DOHH2 (cell line): ENCODE data around the gene ETS2.

Source experiments
- H3F3A ChIP-seq: fragments of 200-600 bp; sonication (generic), shearing (Covaris generic); 2 replicates; pipeline ENCODE4 v1.6.0; 2016; ENCODE audit warnings: antibody characterized with exemption, mild to moderate bottlenecking; ENCODE audit not compliant: control insufficient read depth, insufficient read depth
- H3K27ac ChIP-seq: fragments of 200-600 bp; sonication (generic); 2 replicates; pipeline ENCODE4 v1.5.1; 2014; ENCODE audit warnings: low read depth, mild to moderate bottlenecking, low read length, moderate library complexity
- H3K27me3 ChIP-seq: fragments of 200-600 bp; sonication (generic); 2 replicates; pipeline ENCODE4 v1.6.1; 2014; ENCODE audit warnings: mild to moderate bottlenecking, low read length, mixed read lengths; ENCODE audit not compliant: control insufficient read depth
- H3K36me3 ChIP-seq: fragments of 200-600 bp; sonication (generic); 2 replicates; pipeline ENCODE4 v1.6.1; 2014; ENCODE audit warnings: mild to moderate bottlenecking, low read length, moderate library complexity, mixed read lengths; ENCODE audit not compliant: control insufficient read depth
- H3K4me1 ChIP-seq: fragments of 200-600 bp; sonication (generic); 2 replicates; pipeline ENCODE4 v1.6.1; 2014; ENCODE audit warnings: mild to moderate bottlenecking, low read length, mixed read lengths; ENCODE audit not compliant: control insufficient read depth
- H3K4me2 ChIP-seq: fragments of 200-600 bp; sonication (generic); 2 replicates; pipeline ENCODE4 v1.6.0; 2014; ENCODE audit warnings: mild to moderate bottlenecking, low read length, moderate library complexity
- H3K4me3 ChIP-seq: fragments of 200-600 bp; sonication (generic); 2 replicates; pipeline ENCODE4 v1.5.1; 2014; ENCODE audit warnings: mild to moderate bottlenecking, low read length, mixed read lengths
- H3K79me2 ChIP-seq: fragments of 200-600 bp; sonication (generic); 2 replicates; pipeline ENCODE4 v1.6.1; 2014; ENCODE audit warnings: mild to moderate bottlenecking, low read length, mixed read lengths; ENCODE audit not compliant: control insufficient read depth
- H3K9me2 ChIP-seq: fragments of 200-600 bp; sonication (generic); replicated peaks from 2 replicates; pipeline ENCODE4 v1.6.1; 2014; ENCODE audit warnings: mild to moderate bottlenecking, low read length, mixed read lengths; ENCODE audit not compliant: control insufficient read depth
- H3K9me3 ChIP-seq: fragments of 200-600 bp; sonication (generic); 2 replicates; pipeline ENCODE4 v1.6.1; 2014; ENCODE audit warnings: antibody characterized with exemption, low read length, mixed read lengths; ENCODE audit not compliant: control insufficient read depth, insufficient read depth
- H4K20me1 ChIP-seq: fragments of 200-600 bp; sonication (generic); 2 replicates; pipeline ENCODE4 v1.6.0; 2014; ENCODE audit warnings: low read depth, mild to moderate bottlenecking, antibody characterized with exemption, low read length, moderate library complexity; ENCODE audit not compliant: control insufficient read depth, insufficient read depth
- EZH2phosphoT487 ChIP-seq: fragments of 200-600 bp; sonication (generic); IDR thresholded peaks from 2 replicates; pipeline ENCODE4 v1.6.1; 2017; ENCODE audit warnings: borderline replicate concordance, mild to moderate bottlenecking, antibody characterized with exemption, low read length, moderate library complexity, mixed read lengths
- TF ChIP-seq, protein P1 (sequence below): fragments of 200-600 bp; sonication (generic); IDR thresholded peaks from one replicate; pipeline ENCODE4 v1.5.1; 2014; ENCODE audit warnings: antibody characterized with exemption, mild to moderate bottlenecking, low read depth, low read length; ENCODE audit not compliant: poor library complexity, severe bottlenecking

ETS2 gene

DNA sequence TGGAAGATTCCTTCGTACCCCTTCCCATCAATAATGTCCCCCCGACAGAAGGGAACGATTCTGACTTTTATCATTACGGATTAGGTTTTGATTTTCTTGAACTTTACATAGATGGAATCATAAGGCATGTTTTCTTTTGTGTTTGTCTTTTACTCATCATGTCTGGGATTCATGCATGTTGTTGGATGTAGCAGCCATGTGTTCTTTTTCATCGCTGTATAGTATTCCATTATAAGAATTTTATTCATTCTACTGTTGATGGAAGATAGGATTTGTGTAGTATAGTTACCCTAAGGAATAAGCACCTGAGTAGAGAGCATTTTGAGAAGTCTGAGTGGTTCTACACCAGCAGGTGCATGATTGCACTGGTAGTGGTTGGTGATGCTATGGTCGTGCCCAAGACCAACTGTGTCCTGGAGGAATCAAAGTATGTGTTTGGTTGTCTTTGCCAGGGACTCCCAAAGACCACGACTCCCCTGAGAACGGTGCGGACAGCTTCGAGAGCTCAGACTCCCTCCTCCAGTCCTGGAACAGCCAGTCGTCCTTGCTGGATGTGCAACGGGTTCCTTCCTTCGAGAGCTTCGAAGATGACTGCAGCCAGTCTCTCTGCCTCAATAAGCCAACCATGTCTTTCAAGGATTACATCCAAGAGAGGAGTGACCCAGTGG, 13.5 kb downstream of the ETS2 start:
- no peaks in the 10 kb centered on the region for H4K20me1 ChIP-seq
- no peaks in the 10 kb centered on the region for H3K9me3 ChIP-seq
- H3K4me3 ChIP-seq, result no peak overlapping the region
- H3F3A ChIP-seq, result peaks cover 13% of the 10 kb centered on the region; the same call in 1 of the 2 replicates
- peaks cover 7% of the 10 kb centered on the region for H3K4me1 ChIP-seq
- no peaks in the 10 kb centered on the region for H3K9me2 ChIP-seq
- no peak overlapping the region for H3K4me2 ChIP-seq
- H3K36me3 ChIP-seq, result peaks cover 96% of the 10 kb centered on the region
- no peaks in the 10 kb centered on the region for H3K27me3 ChIP-seq
- peaks cover 14% of the 10 kb centered on the region for H3K79me2 ChIP-seq
- TF ChIP-seq, protein P1, sequence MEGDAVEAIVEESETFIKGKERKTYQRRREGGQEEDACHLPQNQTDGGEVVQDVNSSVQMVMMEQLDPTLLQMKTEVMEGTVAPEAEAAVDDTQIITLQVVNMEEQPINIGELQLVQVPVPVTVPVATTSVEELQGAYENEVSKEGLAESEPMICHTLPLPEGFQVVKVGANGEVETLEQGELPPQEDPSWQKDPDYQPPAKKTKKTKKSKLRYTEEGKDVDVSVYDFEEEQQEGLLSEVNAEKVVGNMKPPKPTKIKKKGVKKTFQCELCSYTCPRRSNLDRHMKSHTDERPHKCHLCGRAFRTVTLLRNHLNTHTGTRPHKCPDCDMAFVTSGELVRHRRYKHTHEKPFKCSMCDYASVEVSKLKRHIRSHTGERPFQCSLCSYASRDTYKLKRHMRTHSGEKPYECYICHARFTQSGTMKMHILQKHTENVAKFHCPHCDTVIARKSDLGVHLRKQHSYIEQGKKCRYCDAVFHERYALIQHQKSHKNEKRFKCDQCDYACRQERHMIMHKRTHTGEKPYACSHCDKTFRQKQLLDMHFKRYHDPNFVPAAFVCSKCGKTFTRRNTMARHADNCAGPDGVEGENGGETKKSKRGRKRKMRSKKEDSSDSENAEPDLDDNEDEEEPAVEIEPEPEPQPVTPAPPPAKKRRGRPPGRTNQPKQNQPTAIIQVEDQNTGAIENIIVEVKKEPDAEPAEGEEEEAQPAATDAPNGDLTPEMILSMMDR, result no peak
- no peak for TF ChIP-seq EZH2phosphoT487
- H3K27ac ChIP-seq, result no peak overlapping the region

DNA sequence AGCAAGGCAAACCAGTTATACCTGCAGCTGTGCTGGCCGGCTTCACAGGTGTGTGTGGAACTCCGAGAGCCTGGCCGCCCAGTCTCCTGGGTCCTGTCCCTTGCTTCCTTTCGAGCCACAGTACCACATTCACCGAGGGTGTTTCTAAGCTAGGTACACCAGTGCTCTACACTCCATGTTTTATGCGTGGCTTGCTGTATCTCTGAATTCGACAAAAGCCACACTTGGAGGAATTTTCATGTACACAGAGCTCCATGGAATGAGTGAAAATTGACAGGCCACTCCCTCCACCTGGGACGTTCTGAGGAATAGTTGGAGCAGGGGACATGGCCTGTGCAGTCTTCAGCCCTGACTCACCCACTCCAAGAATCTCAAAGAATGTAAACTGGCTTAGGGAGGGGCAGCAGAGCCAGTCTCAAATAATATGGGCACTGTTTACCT, 14.0 kb downstream of the ETS2 start:
- no peak overlapping the region for H3K4me3 ChIP-seq
- peaks cover 16% of the 10 kb centered on the region; the same call in 1 of the 2 replicates for H3F3A ChIP-seq
- no peak overlapping the region for H3K4me2 ChIP-seq
- peaks cover 7% of the 10 kb centered on the region for H3K4me1 ChIP-seq
- peaks cover 96% of the 10 kb centered on the region for H3K36me3 ChIP-seq
- no peaks in the 10 kb centered on the region for H4K20me1 ChIP-seq
- no peaks in the 10 kb centered on the region for H3K9me2 ChIP-seq
- H3K79me2 ChIP-seq, result peaks cover 9% of the 10 kb centered on the region
- no peak overlapping the region for H3K27ac ChIP-seq
- no peaks in the 10 kb centered on the region for H3K9me3 ChIP-seq
- no peaks in the 10 kb centered on the region for H3K27me3 ChIP-seq
- TF ChIP-seq EZH2phosphoT487, result no peak
- TF ChIP-seq, protein P1, result no peak

DNA sequence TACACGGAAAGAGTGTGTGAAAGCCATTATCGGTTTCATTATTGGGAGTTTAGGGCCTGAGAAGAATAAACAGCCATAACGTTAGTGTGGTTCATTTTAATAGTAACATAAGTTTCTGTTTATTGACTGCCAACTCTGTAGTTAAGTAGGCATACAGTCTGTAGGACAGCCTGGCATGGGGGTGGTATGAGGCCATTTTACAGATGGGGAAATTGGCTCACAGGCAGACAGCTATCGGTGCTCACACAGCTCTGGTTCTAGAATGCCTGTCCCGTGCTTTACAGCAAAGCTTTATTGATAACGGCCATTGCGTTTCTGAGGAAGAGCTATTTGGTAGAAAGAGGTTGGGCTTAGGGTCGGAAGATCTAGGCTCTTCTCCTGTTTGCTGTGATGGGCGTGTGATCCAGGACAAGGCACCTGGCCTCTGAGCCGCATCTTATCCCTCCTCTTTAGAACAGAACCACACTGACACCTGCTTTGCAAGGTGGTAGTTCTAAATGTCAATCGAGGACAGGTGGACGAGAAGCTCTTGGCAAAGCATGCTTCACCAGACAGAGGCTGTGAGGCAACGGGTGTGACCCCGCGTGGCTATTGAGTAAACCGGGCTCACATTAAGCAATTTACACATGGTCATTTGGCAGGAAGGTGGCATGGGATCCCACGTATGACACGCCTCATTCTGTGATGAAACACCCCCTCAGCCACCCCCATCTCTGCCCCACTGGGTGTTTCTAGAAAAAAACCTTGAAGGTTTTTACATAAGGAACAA, 14.9 kb downstream of the ETS2 start:
- Histone ChIP-seq H3K9me2 (no peaks in the 10 kb centered on the region), H3K79me2 (0 out of 2 replicates have a peak, but pooled peaks cover 3% of the 10 kb centered on the region), H3K27ac (no peak overlapping the region), H4K20me1 (no peaks in the 10 kb centered on the region), H3K4me2 (no peak overlapping the region), H3K9me3 (no peaks in the 10 kb centered on the region), H3K4me1 (peaks cover 7% of the 10 kb centered on the region), H3K27me3 (no peaks in the 10 kb centered on the region), H3K4me3 (no peak overlapping the region), H3F3A (peaks cover 26% of the 10 kb centered on the region), H3K36me3 (peaks cover 95% of the 10 kb centered on the region)
- no peak for TF ChIP-seq EZH2phosphoT487
- TF ChIP-seq, protein P1, result no peak
